Left lung (tissue), 10 donors: Measurements from ENCODE around the gene PRKN. TPM values are rescaled to one million over a fixed set of nuclear protein-coding genes. Genes with fewer than 3 reads are reported as not detected.

Experiments used
- ATAC-seq: fragments of 200-7000 bp; cut with Tn5 transposase; one replicate; pipeline ENCODE4 v1.9.1; 2020; ENCODE audit warnings: moderate library complexity
- DNase-seq, 4 donors: peaks; one replicate each; pipeline ENCODE4 v3.0.0-alpha.2; 2013 to 2020
- H3K27ac ChIP-seq, 2 donors: fragments of 200-600 bp; sonication (generic) in 1 of 2; one replicate each; pipeline versions ENCODE4 v1.5.0 to v1.8.0; 2020 to 2021
- H3K27me3 ChIP-seq, 2 donors: fragments of 200-600 bp; sonication (generic) in 1 of 2; one replicate each; pipeline versions ENCODE4 v1.5.0 to v1.8.0; 2020 to 2021
- H3K36me3 ChIP-seq, 2 donors: fragments of 200-600 bp; sonication (generic) in 1 of 2; one replicate each; pipeline versions ENCODE4 v1.5.0 to v1.8.0; 2020 to 2021
- H3K4me1 ChIP-seq, 2 donors: fragments of 200-600 bp; one replicate each; pipeline ENCODE4 v1.8.0; 2021
- H3K4me3 ChIP-seq, 2 donors: fragments of 200-600 bp; sonication (generic) in 1 of 2; one replicate each; pipeline versions ENCODE4 v1.5.0 to v1.8.0; 2020 to 2021; ENCODE audit warnings: mild to moderate bottlenecking in 1 of 2
- H3K9me3 ChIP-seq, 2 donors: fragments of 200-600 bp; sonication (generic) in 1 of 2; one replicate each; pipeline versions ENCODE4 v1.5.0 to v1.8.0; 2020 to 2021
- CTCF ChIP-seq, 2 donors: fragments of 200-600 bp; sonication (generic) in 1 of 2; IDR thresholded peaks; one replicate each; pipeline versions ENCODE4 v1.5.0 to v1.8.0; 2021; ENCODE audit warnings: antibody characterized with exemption in 2 of 2
- intact Hi-C, 2 donors: fragments of 100-400 bp; cut with DNase I; formaldehyde crosslinking; loops; one replicate each; pipeline versions ENCODE4 v1.11.2 to v1.14.2; 2022
- polyA plus RNA-seq, 6 donors: library from polyadenylated mRNA; unstranded; fragments of 120-200 nt; gene quantifications; one replicate each; pipeline ENCODE4 v1.2.1, GENCODE V29; 2013; ENCODE audit not compliant: insufficient read length in 6 of 6
- total RNA-seq, 2 donors: library from RNA; stranded (reverse); fragmentation: NEBNext Ultra II Directional; extraction: Animal tissue kit (Norgen Biotek cat#: 25700); gene quantifications; one replicate each; pipeline ENCODE4 v1.2.1, GENCODE V29; 2021
- donor health status: DM: no; HTN: yes; CAD: no.
- donor health status: DM: no; HTN: no; CAD: no.

Gene PRKN
- total and polyA plus RNA-seq, 8 donors = 1.9 to 4.3 (median 2.5) TPM

- Histone ChIP-seq H3K9me3 (no peaks in the 10 kb centered on the region), H3K27me3 (no peaks in the 10 kb centered on the region), H3K4me1 (peaks cover 0 to 9% of the 10 kb centered on the region in 2 donors), H3K27ac (no peak overlapping the region), H3K4me3 (no peak overlapping the region), H3K36me3 (no peaks in the 10 kb centered on the region)
- no peak for TF ChIP-seq CTCF (IDR thresholded peaks at IDR 0.05)
- intact Hi-C loops = no loop called here
- no peak for DNase-seq
- no peak for ATAC-seq
These were observed 23.6 kb downstream of the PRKN start for GRCh38 chr6:162704001-162704400.

DNA sequence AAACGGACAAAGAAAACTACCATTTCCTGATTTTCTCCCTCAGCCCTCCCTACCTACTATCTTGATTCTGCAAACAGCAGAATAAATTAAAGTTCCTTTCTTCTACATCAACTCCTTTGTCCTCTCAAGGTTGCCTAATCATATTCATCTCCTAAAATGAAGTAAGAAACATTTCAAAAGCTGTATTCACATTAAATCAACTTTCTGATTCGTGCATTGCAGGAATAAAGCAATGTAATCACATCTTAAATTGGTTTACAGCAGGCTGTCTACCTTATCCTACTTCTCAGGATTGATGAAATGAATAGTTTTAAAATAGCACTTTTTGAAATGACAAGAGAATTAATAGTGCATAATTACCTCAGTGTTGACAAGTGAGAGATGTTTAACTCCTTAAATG is 25.1 kb downstream of the PRKN start:
- Histone ChIP-seq H3K27me3 (no peaks in the 10 kb centered on the region), H3K27ac (no peak overlapping the region), H3K36me3 (no peaks in the 10 kb centered on the region), H3K4me3 (no peak overlapping the region), H3K9me3 (no peaks in the 10 kb centered on the region), H3K4me1 (peaks cover 0 to 9% of the 10 kb centered on the region in 2 donors)
- ATAC-seq (no peak), DNase-seq (no peak)
- intact Hi-C loops = no loop called here
- no peak for TF ChIP-seq CTCF (IDR thresholded peaks at IDR 0.05)

DNA sequence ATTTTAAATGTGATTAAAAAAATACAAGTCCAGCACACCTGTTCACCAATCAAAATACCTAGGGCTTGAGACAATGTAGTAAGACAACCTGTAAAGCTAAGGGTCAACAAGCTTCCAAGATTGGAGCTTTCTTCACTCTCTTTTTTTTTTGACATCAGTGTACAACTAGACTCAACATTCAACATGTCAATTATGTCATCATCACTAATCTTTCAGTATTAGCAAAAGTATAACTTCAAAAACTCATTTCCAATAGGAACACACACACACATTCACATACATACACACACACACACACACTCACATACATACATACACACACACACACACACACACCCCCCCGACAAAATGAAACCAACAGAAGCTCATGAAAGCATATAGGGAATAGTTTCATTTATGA is 26.0 kb downstream of the PRKN start:
- intact Hi-C loops = no loop called here
- Histone ChIP-seq H3K9me3 (no peaks in the 10 kb centered on the region), H3K27me3 (no peaks in the 10 kb centered on the region), H3K4me3 (no peak overlapping the region), H3K36me3 (no peaks in the 10 kb centered on the region), H3K4me1 (peaks cover 0 to 9% of the 10 kb centered on the region in 2 donors), H3K27ac (no peak overlapping the region)
- no peak for TF ChIP-seq CTCF (IDR thresholded peaks at IDR 0.05)
- DNase-seq (no peak), ATAC-seq (no peak)

DNA sequence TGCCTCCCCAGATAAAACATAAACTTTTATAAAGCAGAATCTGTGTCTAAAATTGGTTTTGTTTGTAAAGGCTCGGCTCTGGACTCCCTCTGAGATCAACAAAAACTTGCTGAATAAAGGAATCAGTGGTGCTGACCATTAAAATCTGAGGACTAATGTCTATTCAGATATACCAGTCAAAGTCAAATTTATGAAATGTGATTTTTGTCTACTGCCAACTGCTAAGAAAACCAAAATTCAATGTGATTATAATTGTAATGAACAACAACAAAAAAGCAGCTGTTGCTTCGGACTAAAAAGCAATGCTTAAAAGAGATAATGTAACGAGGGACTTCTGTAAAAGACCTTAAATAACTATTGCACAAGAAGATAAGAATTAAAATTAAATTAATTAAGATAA is 26.6 kb downstream of the PRKN start:
- H3K27ac ChIP-seq = no peak overlapping the region
- H3K4me1 ChIP-seq = peaks cover 0 to 4% of the 10 kb centered on the region in 2 donors
- no peaks in the 10 kb centered on the region for H3K36me3 ChIP-seq
- H3K27me3 ChIP-seq = no peaks in the 10 kb centered on the region
- no peak for ATAC-seq
- H3K4me3 ChIP-seq = no peak overlapping the region
- intact Hi-C loops = no loop called here
- no peak for TF ChIP-seq CTCF (IDR thresholded peaks at IDR 0.05)
- peak in 1 of 4 donors; percentile 25 for DNase-seq
- H3K9me3 ChIP-seq = no peaks in the 10 kb centered on the region

DNA sequence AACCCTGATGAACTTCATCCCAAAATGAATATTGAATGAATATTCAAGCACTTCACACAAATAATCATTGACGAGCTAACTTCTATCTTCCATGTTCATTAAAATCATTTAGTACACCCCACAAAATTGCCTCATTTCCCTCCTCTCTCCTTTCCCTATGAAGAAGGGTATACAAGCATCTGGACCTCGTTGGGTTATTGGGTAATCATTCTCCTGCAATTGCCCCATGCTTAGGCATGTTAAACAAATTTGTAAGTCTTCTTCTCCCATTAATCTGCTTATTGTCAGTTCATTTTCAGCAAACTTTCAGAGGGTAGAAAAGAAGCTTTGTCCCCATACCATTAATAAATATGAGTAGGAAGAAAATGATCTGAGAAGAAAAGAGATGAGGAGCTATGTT is 27.6 kb downstream of the PRKN start:
- no peak for TF ChIP-seq CTCF (IDR thresholded peaks at IDR 0.05)
- H3K27me3 ChIP-seq = no peaks in the 10 kb centered on the region
- ATAC-seq = no peak
- intact Hi-C loops = no loop called here
- no peak overlapping the region for H3K4me3 ChIP-seq
- no peak for DNase-seq
- H3K27ac ChIP-seq = no peak overlapping the region
- no peaks in the 10 kb centered on the region for H3K4me1 ChIP-seq
- no peaks in the 10 kb centered on the region for H3K36me3 ChIP-seq
- H3K9me3 ChIP-seq = no peaks in the 10 kb centered on the region
